Smooth muscle cell (in vitro differentiated cells): ENCODE results near the gene SH2D3C. TPM values are rescaled to one million over a fixed set of nuclear protein-coding genes. Genes with fewer than 3 reads are reported as not detected.

Experiments
- DNase-seq: peaks from one replicate; lab custom pipeline; 2025; ENCODE audit not compliant: unreplicated experiment; lab: John Stamatoyannopoulos, UW
- H2AFZ ChIP-seq: fragments of 200-600 bp; sonication (generic); 2 replicates; pipeline ENCODE4 v1.6.0; 2016; ENCODE audit warnings: antibody characterized with exemption, low read depth, mild to moderate bottlenecking
- H3F3A ChIP-seq: fragments of 200-600 bp; sonication (generic); 2 replicates; pipeline ENCODE4 v1.6.0; 2017; ENCODE audit warnings: antibody characterized with exemption, low read depth
- H3K27ac ChIP-seq: fragments of 200-600 bp; sonication (generic); 2 replicates; pipeline ENCODE4 v1.5.1; 2016; ENCODE audit warnings: low read depth, mild to moderate bottlenecking
- H3K27me3 ChIP-seq: fragments of 200-600 bp; sonication (generic); 2 replicates; pipeline ENCODE4 v1.6.1; 2016; ENCODE audit warnings: low read depth, mild to moderate bottlenecking
- H3K36me3 ChIP-seq: fragments of 200-600 bp; sonication (generic); 2 replicates; pipeline ENCODE4 v1.5.1; 2016; ENCODE audit warnings: low read depth
- H3K4me1 ChIP-seq: fragments of 200-600 bp; sonication (generic); 2 replicates; pipeline ENCODE4 v1.5.1; 2016; ENCODE audit warnings: low read depth
- H3K4me2 ChIP-seq: fragments of 200-600 bp; sonication (generic); 2 replicates; pipeline ENCODE4 v1.6.0; 2016; ENCODE audit warnings: mild to moderate bottlenecking
- H3K4me3 ChIP-seq: fragments of 200-600 bp; sonication (generic); 2 replicates; pipeline ENCODE4 v1.5.1; 2016; ENCODE audit warnings: mild to moderate bottlenecking
- H3K79me2 ChIP-seq: fragments of 200-600 bp; sonication (generic); 2 replicates; pipeline ENCODE4 v1.6.0; 2016; ENCODE audit warnings: low read depth, mild to moderate bottlenecking
- H3K9ac ChIP-seq: fragments of 200-600 bp; sonication (generic); 2 replicates; pipeline ENCODE4 v1.6.0; 2016; ENCODE audit warnings: low read depth
- H3K9me3 ChIP-seq: fragments of 200-600 bp; sonication (generic); replicated peaks from 2 replicates; pipeline ENCODE4 v1.5.1; 2016; ENCODE audit warnings: low read depth
- H4K20me1 ChIP-seq: fragments of 200-600 bp; sonication (generic); 2 replicates; pipeline ENCODE4 v1.6.0; 2016; ENCODE audit warnings: low read depth
- WGBS: methylation state at CpG from one replicate; pipeline ENCODE4 v1.1.7; 2016; ENCODE audit warnings: low lambda C conversion rate; 5-methylcytosine and 5-hydroxymethylcytosine counted together
- polyA plus RNA-seq: library from polyadenylated mRNA; unstranded; fragments of >200 nt; fragmentation: Nextera tagmentation; extraction: Ambion mirVana; gene quantifications from 2 replicates; pipeline ENCODE4 v1.2.1, GENCODE V29; 2016
- total RNA-seq: library from RNA; depleted of rRNA; stranded (reverse); fragments of >200 nt; gene quantifications from 2 replicates; pipeline ENCODE4 v1.2.3, GENCODE V29; 2014
- TF ChIP-seq, protein P1 (sequence below): fragments of 200-600 bp; sonication (generic); IDR thresholded peaks from 2 replicates; pipeline ENCODE4 v1.5.1; 2017; ENCODE audit warnings: borderline replicate concordance, mild to moderate bottlenecking, antibody characterized with exemption; ENCODE audit not compliant: insufficient read depth, poor library complexity, severe bottlenecking

SH2D3C gene
- total and polyA plus RNA-seq, 2 experiments from 2014 or later = 0.54 TPM; not detected in 1

DNA sequence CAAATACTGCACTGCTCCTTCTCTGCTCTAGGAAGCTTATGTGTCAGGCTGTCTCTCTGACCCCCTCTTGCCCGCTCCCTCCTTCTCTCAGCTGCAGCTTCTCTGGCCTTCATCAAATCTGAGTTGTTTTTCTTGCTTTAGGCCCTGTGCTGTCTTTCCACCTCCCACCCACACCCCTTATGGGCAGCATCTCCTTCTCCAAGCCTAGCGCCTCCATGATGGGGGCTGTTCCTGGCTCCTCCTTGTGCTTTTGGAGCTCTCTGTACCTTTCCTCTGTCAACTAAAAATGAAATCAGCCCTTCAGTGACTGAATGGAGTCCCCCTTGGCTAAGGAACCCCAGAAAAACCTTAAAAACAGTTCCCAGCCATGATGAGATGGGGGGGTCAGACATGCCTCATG lies 78.3 kb downstream of the SH2D3C start:
- TF ChIP-seq, protein P1, sequence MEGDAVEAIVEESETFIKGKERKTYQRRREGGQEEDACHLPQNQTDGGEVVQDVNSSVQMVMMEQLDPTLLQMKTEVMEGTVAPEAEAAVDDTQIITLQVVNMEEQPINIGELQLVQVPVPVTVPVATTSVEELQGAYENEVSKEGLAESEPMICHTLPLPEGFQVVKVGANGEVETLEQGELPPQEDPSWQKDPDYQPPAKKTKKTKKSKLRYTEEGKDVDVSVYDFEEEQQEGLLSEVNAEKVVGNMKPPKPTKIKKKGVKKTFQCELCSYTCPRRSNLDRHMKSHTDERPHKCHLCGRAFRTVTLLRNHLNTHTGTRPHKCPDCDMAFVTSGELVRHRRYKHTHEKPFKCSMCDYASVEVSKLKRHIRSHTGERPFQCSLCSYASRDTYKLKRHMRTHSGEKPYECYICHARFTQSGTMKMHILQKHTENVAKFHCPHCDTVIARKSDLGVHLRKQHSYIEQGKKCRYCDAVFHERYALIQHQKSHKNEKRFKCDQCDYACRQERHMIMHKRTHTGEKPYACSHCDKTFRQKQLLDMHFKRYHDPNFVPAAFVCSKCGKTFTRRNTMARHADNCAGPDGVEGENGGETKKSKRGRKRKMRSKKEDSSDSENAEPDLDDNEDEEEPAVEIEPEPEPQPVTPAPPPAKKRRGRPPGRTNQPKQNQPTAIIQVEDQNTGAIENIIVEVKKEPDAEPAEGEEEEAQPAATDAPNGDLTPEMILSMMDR = no peak
- H3K27ac ChIP-seq = no peak overlapping the region
- H3K4me1 ChIP-seq = no peaks in the 10 kb centered on the region
- no peaks in the 10 kb centered on the region for H3K79me2 ChIP-seq
- no peaks in the 10 kb centered on the region for H4K20me1 ChIP-seq
- H3K36me3 ChIP-seq = no peaks in the 10 kb centered on the region
- H3K4me3 ChIP-seq = no peak overlapping the region
- H2AFZ ChIP-seq = no peak overlapping the region
- no peaks in the 10 kb centered on the region for H3K27me3 ChIP-seq
- DNase-seq = no peak
- H3K9me3 ChIP-seq = no peaks in the 10 kb centered on the region
- no peak overlapping the region for H3K4me2 ChIP-seq
- WGBS = 97% methylated on average over 2 of the region's 2 CpGs
- peaks cover 6% of the 10 kb centered on the region for H3F3A ChIP-seq
- no peak overlapping the region for H3K9ac ChIP-seq

DNA sequence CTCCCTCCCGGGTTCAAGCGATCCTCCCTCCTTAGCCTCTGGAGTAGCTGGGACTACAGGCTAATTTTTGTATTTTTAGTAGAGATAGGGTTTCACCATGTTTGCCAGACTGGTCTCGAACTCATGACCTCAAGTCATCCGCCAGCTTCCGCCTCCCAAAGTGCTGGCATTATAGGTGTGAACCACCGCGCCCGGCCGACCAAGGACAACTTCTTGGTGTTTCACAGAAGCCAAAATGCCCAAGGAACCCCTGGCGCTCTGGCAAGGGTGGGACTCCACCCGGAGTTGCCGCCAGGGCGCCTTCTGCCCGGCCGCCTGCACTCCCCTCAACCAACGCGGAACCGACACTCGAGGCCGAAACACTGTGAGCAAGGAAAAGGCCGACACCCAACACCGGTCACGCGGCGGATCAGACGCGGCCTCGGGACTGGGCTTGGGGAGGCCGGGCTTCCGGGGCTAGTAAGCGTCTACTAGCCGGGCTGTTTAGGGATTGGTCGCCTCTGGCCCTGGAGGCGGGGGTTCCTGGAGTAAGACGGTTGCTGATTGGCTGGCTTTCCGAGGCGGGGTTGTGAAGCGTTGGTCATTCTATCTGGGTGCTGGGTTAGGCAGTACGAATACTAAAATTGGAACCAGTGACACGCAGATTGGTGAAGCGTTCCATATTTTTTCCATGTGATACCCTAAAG lies 79.3 kb downstream of the SH2D3C start:
- H3K9ac ChIP-seq = peak overlapping the region; percentile 27
- H3K9me3 ChIP-seq = no peaks in the 10 kb centered on the region
- peak overlapping the region; percentile 39 for H3K4me3 ChIP-seq
- peaks cover 6% of the 10 kb centered on the region for H3F3A ChIP-seq
- no peaks in the 10 kb centered on the region for H3K27me3 ChIP-seq
- H4K20me1 ChIP-seq = no peaks in the 10 kb centered on the region
- 24% methylated on average over 41 of the region's 41 CpGs for WGBS
- peak overlapping the region; percentile 62 for H2AFZ ChIP-seq
- H3K4me1 ChIP-seq = no peaks in the 10 kb centered on the region
- DNase-seq = peak; percentile 74
- H3K27ac ChIP-seq = peak overlapping the region; percentile 54
- H3K36me3 ChIP-seq = no peaks in the 10 kb centered on the region
- H3K4me2 ChIP-seq = peak overlapping the region; percentile 68
- TF ChIP-seq, protein P1 = no peak
- H3K79me2 ChIP-seq = no peaks in the 10 kb centered on the region

DNA sequence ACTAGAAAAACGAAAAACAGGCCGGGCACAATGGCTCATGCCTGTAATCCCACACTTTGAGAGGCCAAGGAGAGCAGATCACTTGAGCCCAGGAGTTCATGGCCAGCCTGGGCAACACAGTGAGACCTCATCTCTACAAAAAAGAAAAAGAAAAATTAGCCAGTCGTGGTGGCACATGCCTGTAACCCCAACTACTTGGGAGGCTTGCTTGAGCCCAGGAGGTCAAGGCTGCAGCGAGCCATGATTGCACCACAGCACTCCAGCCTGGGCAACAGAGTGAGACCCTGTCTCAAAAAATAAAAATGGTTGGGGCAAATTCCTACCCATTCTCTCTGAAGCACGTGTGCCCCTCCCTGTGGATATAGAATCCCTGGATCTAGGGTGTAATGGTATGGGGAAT lies 80.1 kb downstream of the SH2D3C start:
- Histone ChIP-seq H3K79me2 (no peaks in the 10 kb centered on the region), H2AFZ (no peak overlapping the region), H4K20me1 (no peaks in the 10 kb centered on the region), H3K9me3 (no peaks in the 10 kb centered on the region), H3K27me3 (no peaks in the 10 kb centered on the region), H3K4me2 (no peak overlapping the region), H3F3A (peaks cover 6% of the 10 kb centered on the region), H3K36me3 (no peaks in the 10 kb centered on the region), H3K9ac (no peak overlapping the region), H3K4me3 (no peak overlapping the region), H3K27ac (no peak overlapping the region), H3K4me1 (no peaks in the 10 kb centered on the region)
- TF ChIP-seq, protein P1 = no peak
- DNase-seq = no peak
- 92% methylated on average over 5 of the region's 5 CpGs for WGBS

DNA sequence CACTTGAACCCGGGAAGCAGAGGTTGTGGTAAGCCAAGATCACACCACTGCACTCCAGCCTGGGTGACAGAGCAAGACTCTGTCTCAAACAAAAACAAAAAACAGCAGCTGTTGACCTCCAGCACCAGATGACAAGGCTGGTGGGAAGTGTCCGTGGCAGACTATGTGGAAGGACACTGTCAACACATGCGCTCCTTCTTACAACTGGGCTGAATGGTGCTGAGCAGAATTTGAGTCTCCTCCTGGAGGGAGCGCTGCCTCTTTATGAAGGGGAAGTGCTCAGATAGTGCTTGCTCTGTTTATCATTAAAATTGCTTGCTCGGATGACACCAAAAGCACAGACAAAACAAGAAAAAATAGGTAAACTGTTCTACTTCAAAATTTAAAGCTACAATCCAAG lies 80.9 kb downstream of the SH2D3C start:
- Histone ChIP-seq H4K20me1 (no peaks in the 10 kb centered on the region), H3K4me3 (no peak overlapping the region), H3K27me3 (no peaks in the 10 kb centered on the region), H3K9ac (no peak overlapping the region), H3K4me1 (no peaks in the 10 kb centered on the region), H3K4me2 (no peak overlapping the region), H3K36me3 (no peaks in the 10 kb centered on the region), H3K27ac (no peak overlapping the region), H2AFZ (no peak overlapping the region), H3F3A (peaks cover 6% of the 10 kb centered on the region), H3K9me3 (no peaks in the 10 kb centered on the region), H3K79me2 (no peaks in the 10 kb centered on the region)
- WGBS = 78% methylated on average over 5 of the region's 5 CpGs
- no peak for DNase-seq
- TF ChIP-seq, protein P1 = no peak
